Renal cortex interstitium (tissue), 11 donors: ENCODE measurements around the gene PRKAG1. TPM values are rescaled to one million over a fixed set of nuclear protein-coding genes. Genes with fewer than 3 reads are reported as not detected.

Experiments used
- DNase-seq, 11 donors: peaks; one replicate each; pipeline ENCODE4 v3.0.0-alpha.2; 2013; ENCODE audit warnings: low read depth in 9 of 11, low spot score in 4 of 11; ENCODE audit errors: extremely low read depth in 1 of 11
- polyA plus RNA-seq, 3 donors: library from polyadenylated mRNA; unstranded; fragments of 120-200 nt; gene quantifications; one replicate each; pipeline ENCODE4 v1.2.1, GENCODE V29; 2013; ENCODE audit not compliant: insufficient read length in 3 of 3

PRKAG1 gene
- polyA plus RNA-seq, 3 donors: 76.4 to 87.5 (median 80.4) TPM

DNA sequence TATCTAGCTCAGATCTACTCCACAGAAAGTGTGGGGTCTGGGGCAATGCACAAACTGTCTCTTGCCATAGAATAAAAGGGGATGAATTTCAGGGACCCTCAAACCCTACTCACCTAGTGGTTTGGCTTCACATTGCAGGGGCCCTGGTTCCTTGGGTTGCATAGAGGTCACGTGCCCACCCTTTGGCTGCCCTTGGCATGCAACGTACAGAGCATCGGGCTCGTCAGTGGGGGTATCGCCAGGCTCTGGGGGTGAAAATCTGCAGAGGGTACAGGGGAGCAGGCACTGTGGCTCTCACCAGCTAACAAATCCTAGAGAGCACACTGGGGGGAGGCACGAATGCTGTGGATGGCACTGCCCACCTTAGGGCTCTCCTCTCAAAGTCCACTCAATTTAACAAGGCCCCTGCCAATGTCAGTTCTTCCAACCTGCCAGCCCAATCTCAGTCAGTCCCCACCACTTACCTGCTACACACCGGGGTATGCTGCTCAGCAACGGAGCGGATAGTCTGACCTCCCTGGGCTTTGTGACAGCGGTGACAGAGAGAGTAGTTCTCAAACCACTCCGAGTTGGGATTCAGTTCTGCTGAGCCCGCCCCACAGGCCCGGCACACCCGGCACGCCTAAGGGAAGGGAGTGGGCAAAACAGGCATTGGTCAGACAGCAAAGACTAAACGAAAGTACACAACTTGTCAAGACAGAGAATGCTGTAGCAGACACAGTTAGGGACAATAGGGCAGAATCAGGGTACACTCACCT is 34.1 kb upstream of the PRKAG1 start:
- DNase-seq: no peak

DNA sequence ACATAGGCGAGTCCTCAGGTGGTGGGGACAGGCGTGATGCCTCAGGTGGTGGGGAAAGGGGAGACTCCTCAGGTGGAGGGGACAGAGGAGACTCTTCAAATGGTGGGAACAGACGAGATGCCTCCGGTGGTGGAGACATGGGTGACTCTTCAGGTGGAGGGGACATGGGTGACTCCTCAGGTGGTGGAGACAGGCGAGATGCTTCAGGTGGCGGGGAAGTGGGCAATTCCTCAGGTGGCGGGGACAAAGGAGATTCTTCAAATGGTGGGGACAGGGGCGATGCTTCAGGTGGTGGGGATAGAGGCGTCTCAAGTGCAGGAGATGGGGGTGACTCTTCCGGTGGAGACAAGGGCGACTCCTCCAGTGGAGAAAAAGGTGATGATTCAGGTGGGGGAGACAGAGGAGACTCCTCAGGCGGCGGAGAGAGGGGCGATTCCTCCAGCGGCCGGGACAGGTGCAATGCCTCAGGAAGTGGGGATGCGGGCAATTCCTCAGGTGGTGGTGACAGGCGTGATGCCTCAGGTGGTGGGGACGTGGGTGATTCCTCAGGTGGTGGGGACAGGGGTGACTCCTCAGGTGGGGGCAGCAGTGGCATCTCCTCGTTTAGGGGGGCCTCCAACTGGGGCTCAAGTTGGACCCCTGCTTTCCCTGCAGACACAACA is 33.3 kb upstream of the PRKAG1 start:
- DNase-seq: no peak

DNA sequence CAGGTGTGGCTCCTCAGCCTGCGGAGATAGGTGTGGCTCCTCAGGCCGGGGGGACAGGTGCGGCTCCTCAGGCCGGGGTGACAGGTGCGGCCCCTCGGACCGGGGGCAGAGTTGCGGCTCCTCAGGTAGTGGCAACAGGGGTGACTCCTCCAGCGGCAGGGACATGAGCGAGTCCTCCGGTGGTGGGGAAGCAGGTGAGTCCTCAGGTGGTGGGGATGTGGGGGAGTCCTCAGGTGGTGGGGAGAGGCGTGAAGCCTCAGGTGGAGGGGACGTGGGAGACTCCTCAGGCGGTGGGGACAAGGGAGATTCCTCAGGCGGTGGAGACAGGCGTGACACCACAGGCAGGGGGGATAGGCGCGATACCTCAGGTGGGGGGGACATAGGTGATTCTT is 32.8 kb upstream of the PRKAG1 start:
- DNase-seq: no peak

DNA sequence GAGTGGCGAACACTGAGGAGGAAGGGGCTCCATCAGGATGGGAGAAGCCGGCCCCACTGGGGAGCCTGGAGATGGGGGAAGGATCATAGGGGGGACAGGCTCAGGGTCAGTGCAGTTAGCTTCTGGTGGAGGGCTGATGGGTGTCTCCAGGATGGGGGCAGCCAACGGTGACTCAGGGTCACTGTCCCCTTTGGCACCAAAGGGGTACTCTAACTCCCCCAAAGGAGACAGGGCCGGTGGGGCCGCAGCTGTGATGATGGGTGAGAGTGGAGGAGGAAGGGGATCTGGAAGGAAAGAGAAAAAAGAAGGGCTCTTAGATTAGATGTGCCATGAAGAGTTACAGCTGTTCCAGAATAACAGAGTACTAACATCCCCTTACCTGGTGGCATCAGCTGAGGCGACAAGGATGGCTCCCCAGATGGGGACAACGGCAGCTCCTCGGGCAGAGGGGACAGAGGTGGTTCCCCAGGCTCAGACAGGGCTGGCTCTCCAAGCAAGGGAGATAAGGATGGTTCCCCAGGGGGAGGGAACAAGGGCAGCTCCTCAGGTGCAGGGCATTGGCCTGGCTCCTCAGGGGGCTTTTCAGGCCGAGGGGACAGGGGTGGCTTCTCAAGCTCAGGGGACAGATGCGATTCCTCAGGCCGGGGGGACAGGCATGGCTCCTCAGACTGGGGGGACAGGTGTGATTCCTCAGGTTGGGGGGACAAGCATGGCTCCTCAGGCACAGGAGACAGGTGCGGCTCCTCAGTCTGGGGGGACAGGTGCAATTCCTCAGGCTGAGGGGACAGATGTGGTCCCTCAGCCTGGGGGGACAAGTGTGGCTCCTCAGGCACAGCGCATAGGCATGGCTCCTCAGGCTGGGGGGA is 32.2 kb upstream of the PRKAG1 start:
- DNase-seq: no peak

DNA sequence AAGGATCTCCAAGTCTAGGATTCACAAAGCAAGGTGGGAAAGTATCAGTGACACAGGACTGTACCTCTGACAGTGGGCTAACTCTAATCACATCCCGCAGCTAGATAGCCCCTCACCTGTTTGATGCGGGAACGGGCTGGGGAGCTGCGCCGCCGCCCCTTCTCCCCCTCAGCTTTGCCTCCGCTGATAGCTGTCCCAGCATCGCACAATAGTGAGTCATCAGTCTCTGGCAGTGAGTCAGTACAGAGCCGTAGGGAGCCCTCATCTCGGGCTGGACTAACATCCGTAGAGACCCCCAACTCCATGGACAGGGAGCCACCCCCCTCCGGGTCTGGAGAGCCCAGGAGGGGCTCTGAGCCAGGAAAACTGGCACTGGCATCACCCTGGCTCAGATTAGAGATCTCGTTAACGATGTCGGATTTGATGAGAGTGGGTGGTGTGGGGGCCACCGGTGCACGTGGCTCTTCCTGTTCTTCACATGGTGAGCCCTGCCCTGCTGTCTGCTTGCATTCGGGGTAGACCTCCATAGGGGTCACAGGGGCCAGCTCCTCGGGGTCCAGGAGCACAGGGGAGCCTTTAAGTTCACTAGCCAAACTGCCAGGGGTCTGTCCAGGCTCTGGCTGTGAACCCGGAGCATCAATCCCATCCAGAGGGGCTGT is 31.1 kb upstream of the PRKAG1 start:
- DNase-seq: no peak

DNA sequence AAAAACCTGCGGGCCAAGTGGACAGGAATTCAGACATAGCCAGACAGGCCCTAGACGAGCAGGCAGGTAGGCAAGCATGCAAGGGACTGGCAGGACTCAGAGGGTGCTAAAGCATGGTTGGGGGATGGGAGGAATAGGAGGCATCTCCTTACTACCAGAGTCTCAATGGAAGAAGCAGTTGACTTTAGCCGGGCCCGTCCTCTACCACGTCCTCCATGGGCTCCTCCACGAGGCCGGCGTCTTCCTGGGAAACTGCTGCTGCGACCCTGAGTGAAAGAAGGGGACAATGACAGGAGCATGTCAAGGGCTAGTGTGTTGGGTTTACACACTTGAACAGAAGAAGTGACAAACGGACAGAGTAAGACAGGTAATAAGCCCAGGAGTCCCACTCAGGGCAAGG is 30.4 kb upstream of the PRKAG1 start:
- DNase-seq: no peak

DNA sequence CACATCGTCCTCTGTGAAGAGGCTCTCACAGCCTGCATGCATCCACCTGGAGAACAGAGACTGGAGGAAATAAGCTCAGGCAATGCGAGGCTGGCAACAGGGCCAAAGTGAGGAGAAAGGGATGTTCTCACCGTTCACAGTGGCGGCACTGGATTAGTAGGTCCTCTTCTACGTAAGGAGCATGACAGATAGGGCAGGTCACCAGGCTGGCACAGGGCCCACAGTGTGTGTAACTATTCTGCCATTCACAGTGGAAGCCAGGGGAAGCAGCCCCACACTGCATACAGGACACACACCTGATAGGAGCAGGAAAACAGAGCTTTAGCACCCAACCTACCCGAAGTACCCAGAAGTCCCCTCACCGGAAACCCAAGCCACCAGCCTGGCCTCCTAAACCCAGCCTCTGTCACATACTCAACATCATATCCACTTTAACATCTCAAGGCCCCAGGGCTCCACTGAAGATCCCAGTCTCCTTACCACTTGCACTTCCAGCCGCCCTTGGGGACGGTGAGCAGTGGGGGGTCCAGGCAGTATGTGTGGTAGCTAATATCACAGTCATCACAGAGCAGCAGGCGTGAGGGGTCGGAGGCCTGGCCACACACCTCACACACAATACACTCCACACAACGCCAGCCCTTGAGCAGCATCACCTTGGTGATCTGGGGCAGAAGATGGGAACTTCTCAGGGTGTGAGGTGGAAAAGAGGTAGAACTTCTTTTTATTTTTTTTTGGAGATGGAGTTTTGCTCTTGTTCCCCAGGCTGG is 27.7 kb upstream of the PRKAG1 start:
- DNase-seq: no peak

DNA sequence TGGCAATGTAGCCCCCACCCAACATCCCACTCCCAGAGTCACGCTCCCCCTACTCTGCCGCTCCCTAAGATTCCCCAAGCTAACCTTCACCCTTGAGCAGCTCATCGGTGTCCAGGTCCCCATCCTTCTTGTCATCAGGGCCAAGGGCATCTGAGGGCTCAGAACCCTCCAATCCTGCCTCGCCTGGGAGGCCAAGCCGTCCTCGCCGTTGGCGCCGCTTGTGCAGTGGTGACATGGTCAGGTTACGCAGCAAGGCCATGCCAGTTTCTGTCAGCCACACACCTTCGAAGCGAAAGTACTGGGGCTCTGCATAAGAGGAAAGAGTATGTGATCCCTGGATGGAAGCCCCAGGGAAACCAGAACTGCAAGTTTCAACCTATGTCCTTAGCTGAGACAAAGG is 26.1 kb upstream of the PRKAG1 start:
- DNase-seq: no peak

DNA sequence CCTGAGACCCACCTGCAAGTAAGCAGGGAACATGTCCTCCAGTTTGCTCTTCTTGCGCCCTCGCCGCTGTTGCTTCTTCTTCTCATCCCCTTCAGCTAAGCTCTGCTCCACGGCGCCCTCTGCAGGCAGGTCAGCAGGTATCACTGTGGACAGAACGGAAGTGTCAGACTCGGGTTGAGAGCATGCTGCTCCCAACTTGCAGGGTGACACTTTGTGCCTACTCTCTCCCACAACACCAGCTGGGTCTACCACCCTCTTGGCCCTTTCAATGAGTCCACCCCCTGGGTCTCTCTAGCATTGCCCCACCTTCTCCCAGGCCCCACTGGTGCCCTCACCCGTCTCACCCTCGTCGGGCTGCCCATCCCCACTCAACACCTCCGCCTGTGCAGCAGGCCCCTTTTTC is 25.3 kb upstream of the PRKAG1 start:
- no peak for DNase-seq

DNA sequence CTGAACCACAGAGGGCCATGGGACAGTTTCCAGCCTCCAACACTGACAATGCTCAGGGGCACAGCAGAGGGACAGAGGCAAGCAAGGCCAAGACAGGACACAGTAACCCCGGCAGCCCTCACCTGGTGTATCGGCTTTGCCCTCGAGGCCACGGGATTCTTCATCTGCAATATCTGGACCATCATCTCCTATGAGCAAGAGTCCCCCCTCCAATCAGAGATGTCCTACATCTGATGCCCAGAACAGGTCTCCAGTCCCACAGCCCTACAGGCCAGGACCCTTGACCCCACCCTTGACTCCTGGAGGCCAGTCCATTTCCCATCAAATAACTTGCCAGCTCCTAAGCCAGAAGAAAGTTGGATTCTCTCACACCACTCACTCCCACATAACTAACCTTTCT is 24.7 kb upstream of the PRKAG1 start:
- no peak for DNase-seq

DNA sequence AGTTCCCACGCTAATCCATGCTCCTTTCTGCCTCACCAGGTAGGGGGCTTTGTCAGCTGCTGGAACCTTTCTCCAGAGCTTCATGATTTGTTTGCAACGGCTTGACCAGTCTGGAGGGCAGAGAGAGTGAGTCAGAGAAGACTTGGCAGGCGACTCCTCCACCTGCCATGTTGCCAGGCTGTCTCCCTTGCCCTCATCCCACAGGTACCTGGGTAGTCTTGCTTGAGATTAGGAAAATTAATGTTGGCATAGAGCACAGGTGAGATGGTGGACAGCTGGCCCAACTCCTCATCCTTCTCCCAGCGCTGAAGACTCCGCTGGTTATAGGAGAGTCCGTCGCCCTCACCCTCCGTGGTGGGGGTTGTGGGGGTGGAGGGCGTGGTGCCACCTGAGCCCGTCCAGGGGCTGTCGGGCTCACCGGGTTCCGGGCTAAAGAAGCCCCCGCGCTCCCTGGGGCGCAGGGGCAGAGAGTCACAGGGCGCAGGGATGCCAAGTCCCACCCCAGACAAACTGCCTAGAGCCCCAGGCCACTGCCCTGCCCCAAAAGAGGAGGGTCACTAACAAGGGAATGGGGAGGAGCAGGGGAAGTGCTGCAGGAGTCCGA is 23.4 kb upstream of the PRKAG1 start:
- DNase-seq: no peak

DNA sequence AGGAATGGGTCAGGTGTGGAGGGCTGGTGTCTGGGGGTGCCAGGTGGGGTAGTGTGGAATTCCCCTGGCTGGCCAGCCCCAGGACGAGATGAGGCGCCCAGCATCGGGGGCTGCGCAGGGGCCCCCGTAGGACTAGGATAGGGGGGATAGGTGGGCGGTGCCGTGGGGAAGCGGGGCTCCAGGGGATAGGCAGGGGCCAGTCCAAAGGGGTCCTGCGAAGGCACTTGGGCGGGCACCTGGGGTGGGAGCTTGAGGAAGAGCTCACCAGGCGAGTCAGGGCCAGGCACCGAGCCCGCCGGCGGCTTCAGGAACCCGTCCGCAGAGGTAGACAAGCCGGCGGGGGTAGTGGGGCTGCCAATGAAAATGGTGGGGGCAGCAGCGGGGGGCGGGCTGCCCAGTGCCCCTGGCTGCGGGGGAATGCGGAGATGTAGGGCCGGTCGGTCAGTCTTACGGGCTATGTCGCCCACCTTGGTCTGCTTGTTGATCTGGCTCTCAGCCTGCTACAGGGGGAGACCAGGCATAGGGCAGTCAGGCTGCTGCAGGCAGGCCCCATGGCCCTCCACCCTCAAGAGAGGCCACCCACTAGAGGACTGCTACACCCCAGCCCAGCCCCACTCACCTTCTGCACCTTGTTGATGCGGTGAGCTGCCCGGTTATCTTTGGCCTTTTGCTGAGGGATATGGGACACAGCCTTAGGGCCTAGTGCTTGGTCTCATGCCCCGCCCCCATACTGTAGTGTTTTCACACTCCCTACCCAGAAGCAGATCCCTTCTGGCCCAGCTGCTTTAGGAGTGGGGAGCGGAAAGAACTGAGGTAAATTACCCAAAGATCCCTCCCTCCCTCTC is 22.7 kb upstream of the PRKAG1 start:
- DNase-seq: no peak

DNA sequence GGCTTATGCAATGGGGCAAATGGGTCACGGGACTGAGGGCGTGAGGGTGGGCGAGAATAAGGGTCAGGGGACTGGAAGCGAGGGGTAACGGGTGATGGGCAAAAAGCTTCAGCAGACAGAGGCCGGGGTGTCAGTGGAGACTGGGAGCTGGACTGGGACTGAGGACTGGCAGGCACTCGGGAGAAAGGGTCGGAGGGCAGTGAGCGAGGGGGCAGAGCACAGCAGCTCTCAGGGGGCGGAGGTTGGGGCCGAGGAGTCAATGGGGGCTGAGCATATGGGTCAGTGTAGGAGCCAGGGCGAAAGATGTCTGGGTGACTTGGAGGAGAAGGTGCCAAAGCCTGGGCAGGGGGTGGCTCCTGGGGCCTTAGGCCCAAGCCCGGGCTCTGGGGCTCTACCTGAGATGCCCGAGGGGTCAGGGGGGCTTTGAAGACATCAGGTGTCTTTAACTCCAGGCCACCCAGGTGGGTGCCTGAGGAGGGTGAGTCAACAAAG is 21.8 kb upstream of the PRKAG1 start:
- no peak for DNase-seq

DNA sequence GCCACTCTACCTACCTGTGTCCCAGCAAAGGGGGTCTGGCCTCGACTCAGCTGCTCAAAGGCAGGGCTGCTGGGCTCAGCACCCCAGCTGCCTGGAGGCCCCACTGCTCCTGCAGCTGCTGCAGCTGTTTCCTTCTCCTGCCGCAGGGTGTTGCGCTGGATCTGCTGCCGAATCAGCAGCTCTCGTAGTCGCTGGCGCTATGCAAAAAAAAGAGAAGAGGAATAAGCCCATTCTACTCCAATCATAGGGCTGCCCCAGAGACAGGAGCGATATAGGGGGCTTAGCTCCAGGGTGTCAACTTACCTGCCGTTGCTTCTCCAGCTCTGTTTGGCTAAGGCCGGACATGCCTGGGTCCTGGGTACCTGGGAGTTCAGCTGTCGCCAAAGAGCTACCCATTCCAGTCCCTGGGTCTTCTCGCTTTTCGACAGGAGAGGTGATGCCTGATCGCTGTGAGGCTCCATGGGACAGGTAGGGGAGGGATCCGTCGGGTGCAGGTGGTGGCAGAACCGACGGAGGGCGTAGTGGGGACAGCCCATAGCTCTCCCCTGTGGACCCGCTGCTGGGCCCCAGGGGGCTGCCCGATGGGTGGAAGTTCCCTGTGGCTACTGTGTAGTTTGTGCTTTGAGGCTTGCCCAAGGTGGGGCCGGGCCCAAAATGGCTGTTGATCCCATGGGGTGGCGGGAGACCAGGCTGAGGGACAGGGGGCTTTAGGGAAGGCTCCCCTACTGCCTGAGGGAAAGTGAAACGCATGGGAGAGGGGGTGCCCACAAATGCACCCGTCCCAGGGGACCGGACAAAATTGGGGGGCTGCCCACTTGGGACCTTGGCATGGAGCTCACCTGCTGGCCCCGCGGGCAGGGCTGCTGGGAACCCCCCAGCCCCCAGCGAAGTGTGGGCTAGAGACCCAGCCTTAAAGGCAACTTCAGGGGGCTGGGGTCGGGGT is 21.1 kb upstream of the PRKAG1 start:
- no peak for DNase-seq

DNA sequence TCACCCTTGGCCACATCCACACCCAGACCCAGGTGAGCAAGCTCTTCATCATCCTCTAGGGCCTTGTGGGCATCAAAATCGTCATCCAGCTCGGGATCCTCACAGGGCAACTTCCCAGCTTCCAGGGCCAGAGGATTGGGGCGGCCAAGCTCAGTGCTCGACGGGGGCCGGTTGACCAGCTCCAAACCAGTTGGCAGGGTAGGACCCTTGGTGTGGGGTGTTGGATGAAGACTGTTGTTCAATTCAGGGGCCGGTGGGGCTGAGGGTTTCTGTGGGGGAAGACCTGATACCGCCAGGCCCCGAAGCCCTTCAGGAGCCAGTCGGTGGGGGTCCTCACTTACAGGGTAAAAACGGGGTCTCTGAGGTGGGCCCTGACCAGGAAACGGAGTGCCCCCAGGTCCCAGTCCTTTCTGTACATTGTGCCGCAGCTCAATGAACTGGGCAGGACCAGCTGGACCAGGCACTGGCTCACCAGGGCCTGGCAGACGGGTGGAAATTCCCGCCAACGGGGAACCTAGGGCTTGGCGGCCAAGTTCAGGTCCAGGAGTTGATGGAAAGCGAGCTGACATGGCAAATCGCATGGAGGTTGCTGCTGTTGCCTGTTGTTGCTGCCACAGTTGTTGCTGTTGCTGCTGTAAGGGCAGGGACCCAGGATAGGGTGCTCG is 19.8 kb upstream of the PRKAG1 start:
- no peak for DNase-seq

DNA sequence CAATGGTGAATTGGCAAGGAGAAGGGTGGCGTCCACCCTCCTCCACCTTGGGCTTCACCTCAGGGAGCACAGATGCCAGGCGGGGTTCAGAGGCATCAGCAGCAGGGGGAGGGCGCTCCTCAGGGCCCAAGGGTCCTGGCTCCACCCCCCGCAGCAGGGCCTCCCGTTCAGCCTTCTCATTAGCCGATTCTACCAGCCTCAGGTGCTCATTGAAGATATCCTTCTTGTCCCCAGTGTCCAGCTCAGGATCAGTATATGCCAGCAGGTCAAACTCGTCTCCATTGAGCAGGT is 19.3 kb upstream of the PRKAG1 start:
- DNase-seq: no peak
